ENCODE results near the gene TFDP2. TPM values are rescaled to one million over a fixed set of nuclear protein-coding genes. Genes with fewer than 3 reads are reported as not detected.
"Not testable (repeated sequence)": the region's sequence is repeated elsewhere in the genome, so short reads cannot be mapped to it uniquely, and the experiment has no call there.

TFDP2 gene
- total RNA-seq, 4 donors from 2014 or later: 21.6 to 58.7 (median 44.1) TPM

DNA sequence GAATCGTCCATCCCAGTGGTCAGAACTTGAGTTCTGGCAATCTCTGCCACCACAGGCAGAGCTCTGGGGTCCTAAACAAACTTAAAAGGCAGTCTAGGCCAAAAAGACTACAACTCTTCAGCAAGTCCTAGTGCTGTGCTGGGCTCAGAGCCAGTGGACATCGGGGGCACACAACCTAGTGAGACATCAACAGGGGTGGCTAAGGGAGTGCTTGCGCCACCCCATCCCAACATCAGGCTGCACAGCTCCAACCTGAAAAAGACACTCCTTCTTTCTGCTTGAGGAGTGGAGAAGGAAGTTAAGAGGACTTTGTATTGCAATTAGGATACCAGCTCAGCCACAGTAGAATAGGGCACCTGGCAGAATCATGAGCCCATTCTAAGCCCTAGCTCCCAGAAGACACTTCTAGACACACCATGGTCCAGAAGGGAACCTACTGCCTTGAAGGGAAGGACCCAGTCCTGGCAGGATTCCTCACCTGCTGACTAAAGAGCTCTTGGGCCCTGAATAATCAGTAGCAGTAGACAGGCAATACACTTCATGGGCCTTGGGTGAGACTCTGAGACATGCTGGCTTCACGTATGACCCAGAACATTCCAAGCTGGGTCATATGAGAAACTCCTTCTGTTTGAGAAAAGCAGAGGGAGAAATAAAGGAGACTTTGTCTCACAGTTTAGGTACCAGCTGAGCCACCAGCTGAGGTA, 72.0 kb downstream of the TFDP2 start:
- no peak overlapping the region for H3K27ac ChIP-seq
- no peaks in the 10 kb centered on the region for H3K9me3 ChIP-seq
- 100% methylated on average over 2 of the region's 4 CpGs for WGBS
- no peak overlapping the region for H3K4me3 ChIP-seq
- no peaks in the 10 kb centered on the region for H3K36me3 ChIP-seq
- DNase-seq (ENCODE audit: low spot score in 2 of 2): no peak
- no peaks in the 10 kb centered on the region for H3K27me3 ChIP-seq
- TF ChIP-seq EP300 (IDR thresholded peaks at IDR 0.05): no peak
- no peak for TF ChIP-seq POLR2AphosphoS5 (IDR thresholded peaks at IDR 0.05)
- TF ChIP-seq POLR2A (IDR thresholded peaks at IDR 0.05): no peak
- TF ChIP-seq, protein P1, sequence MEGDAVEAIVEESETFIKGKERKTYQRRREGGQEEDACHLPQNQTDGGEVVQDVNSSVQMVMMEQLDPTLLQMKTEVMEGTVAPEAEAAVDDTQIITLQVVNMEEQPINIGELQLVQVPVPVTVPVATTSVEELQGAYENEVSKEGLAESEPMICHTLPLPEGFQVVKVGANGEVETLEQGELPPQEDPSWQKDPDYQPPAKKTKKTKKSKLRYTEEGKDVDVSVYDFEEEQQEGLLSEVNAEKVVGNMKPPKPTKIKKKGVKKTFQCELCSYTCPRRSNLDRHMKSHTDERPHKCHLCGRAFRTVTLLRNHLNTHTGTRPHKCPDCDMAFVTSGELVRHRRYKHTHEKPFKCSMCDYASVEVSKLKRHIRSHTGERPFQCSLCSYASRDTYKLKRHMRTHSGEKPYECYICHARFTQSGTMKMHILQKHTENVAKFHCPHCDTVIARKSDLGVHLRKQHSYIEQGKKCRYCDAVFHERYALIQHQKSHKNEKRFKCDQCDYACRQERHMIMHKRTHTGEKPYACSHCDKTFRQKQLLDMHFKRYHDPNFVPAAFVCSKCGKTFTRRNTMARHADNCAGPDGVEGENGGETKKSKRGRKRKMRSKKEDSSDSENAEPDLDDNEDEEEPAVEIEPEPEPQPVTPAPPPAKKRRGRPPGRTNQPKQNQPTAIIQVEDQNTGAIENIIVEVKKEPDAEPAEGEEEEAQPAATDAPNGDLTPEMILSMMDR (IDR thresholded peaks at IDR 0.05): no peak
- no peaks in the 10 kb centered on the region for H3K4me1 ChIP-seq

DNA sequence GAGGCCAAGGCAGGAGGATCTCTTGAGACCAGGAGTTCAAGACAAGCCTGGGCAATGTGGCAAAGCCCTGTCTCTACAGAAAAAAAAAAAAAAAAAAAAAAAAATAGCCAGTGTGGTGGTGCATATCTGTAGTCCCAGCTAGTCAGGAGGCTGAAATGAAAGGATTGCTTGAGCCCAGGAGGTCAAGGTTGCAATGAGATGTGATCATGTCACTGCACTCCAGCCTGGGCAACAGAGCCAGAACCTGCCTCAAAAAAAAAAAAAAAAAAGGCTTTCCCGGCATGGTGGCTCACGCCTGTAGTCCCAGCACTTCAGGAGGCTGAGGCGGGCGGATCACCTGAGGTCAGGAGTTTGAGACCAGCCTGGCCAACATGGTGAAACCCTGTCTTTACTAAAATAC, 73.7 kb downstream of the TFDP2 start:
- WGBS: 94% methylated on average over 4 of the region's 4 CpGs
- H3K4me3 ChIP-seq; DNase-seq (ENCODE audit: low spot score in 2 of 2); H3K9me3 ChIP-seq; H3K27me3 ChIP-seq; H3K27ac ChIP-seq; H3K36me3 ChIP-seq; H3K4me1 ChIP-seq: not testable (repeated sequence)

DNA sequence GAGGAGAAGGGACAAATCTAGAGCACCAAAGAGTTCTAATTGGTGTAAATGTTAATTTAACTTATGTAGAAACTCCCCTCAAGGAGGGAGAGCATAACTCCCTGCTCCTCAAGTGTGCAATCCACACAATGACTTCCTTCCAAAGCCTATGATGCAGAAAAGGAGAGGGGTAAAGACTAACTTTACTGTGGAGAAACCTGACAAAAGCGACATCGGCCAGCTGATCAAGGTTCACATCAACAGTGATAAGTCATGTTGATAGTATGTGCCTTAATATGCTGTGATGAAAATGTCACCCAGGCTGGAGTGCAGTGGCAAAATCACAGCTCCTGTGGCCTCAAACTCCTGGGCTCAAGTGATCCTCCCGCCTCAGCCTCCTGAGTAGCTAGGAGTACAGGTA, 76.5 kb downstream of the TFDP2 start:
- WGBS: 99% methylated on average over 3 of the region's 3 CpGs
- no peaks in the 10 kb centered on the region for H3K4me1 ChIP-seq
- TF ChIP-seq POLR2A (IDR thresholded peaks at IDR 0.05): no peak
- TF ChIP-seq, protein P1 (IDR thresholded peaks at IDR 0.05): no peak
- no peak for TF ChIP-seq POLR2AphosphoS5 (IDR thresholded peaks at IDR 0.05)
- no peak for TF ChIP-seq EP300 (IDR thresholded peaks at IDR 0.05)
- no peaks in the 10 kb centered on the region for H3K36me3 ChIP-seq
- no peaks in the 10 kb centered on the region for H3K9me3 ChIP-seq
- H3K27ac ChIP-seq: no peak overlapping the region
- no peak for DNase-seq (ENCODE audit: low spot score in 2 of 2)
- no peaks in the 10 kb centered on the region for H3K27me3 ChIP-seq
- H3K4me3 ChIP-seq: no peak overlapping the region

DNA sequence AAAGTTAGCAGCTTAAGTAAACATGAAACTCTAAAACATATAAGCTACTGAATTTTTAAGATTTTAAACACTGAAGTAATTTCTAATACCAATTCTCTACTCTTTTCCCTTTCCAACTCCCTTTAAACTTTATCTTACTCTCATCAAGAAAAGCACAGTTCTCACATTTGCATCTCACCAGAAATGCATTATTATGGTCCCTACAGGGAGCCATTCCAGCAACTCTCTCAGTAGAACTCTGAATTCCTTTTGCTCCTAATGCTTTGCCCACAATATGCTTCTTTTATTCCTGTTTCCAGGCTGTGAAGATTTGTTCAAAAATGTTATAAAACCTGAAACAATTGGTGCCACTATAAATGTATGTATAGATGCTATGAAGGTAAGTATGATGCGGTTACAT, 83.4 kb downstream of the TFDP2 start:
- Histone ChIP-seq H3K27ac (no peak overlapping the region), H3K4me3 (no peak overlapping the region), H3K36me3 (no peaks in the 10 kb centered on the region), H3K4me1 (no peaks in the 10 kb centered on the region), H3K9me3 (no peaks in the 10 kb centered on the region), H3K27me3 (no peaks in the 10 kb centered on the region)
- 96% methylated on average over 1 of the region's 1 CpG for WGBS
- DNase-seq (ENCODE audit: low spot score in 2 of 2): no peak
- TF ChIP-seq EP300 (IDR thresholded peaks at IDR 0.05) (no peak), POLR2AphosphoS5 (IDR thresholded peaks at IDR 0.05) (no peak), POLR2A (IDR thresholded peaks at IDR 0.05) (no peak)
- TF ChIP-seq, protein P1 (IDR thresholded peaks at IDR 0.05): no peak

DNA sequence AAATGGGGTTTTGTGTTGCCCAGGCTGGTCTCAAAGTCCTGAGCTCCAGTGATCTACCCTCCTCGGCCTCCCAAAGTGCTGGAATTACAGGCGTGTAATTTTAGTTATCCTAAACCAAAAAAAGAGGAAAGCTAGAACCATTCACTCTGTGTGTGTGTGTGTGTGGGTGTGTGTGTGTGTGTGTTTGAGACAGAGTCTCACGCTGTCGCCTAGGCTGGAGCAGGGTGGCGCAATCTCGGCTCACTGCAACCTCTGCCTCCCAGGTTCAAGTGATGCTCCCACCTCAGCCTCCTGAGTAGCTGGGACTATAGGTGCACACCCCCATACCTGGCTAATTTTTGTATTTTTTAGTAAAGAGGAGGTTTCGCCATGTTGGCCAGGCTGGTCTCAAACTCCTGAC, 84.0 kb downstream of the TFDP2 start:
- no peak for DNase-seq (ENCODE audit: low spot score in 2 of 2)
- Histone ChIP-seq H3K9me3 (no peaks in the 10 kb centered on the region), H3K4me3 (no peak overlapping the region), H3K27ac (no peak overlapping the region), H3K27me3 (no peaks in the 10 kb centered on the region), H3K36me3 (no peaks in the 10 kb centered on the region), H3K4me1 (no peaks in the 10 kb centered on the region)
- WGBS: 95% methylated on average over 7 of the region's 7 CpGs
- no peak for TF ChIP-seq POLR2AphosphoS5 (IDR thresholded peaks at IDR 0.05)

DNA sequence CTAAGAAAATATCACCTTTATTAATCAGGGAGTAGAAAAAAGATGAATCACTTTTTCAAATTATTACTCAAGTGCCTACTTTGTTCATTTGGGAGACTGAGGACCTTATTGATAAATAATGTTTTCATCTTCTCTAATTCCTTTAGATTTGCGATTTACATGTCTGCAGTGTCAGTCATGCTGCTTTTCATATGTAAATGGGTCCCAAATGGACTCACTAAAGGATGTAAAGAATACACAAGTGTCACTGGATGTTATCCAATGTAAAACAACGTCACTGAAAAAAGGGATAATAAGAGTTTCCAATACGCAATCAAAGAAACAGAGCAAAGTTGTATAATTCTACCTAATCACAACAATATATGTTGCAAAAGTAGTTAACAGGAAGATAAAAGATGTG, 84.9 kb downstream of the TFDP2 start:
- 85% methylated on average over 3 of the region's 3 CpGs for WGBS
- Histone ChIP-seq H3K4me1 (no peaks in the 10 kb centered on the region), H3K9me3 (no peaks in the 10 kb centered on the region), H3K27ac (no peak overlapping the region), H3K27me3 (no peaks in the 10 kb centered on the region), H3K4me3 (no peak overlapping the region), H3K36me3 (no peaks in the 10 kb centered on the region)
- no peak for TF ChIP-seq POLR2AphosphoS5 (IDR thresholded peaks at IDR 0.05)
- TF ChIP-seq, protein P1 (IDR thresholded peaks at IDR 0.05): no peak
- TF ChIP-seq POLR2A (IDR thresholded peaks at IDR 0.05): no peak
- TF ChIP-seq EP300 (IDR thresholded peaks at IDR 0.05): no peak
- DNase-seq (ENCODE audit: low spot score in 2 of 2): no peak

All from suprapubic skin (tissue), 4 donors.